Transverse colon (tissue), 4 donors: ENCODE measurements around the gene TCAIM. TPM values are rescaled to one million over a fixed set of nuclear protein-coding genes. Genes with fewer than 3 reads are reported as not detected.

Experiments used
- DNase-seq: peaks from one replicate; pipeline ENCODE4 v3.0.0-alpha.2; 2019
- H3K27ac ChIP-seq, 4 donors: fragments of 200-600 bp; sonication (generic); 2 replicates each; pipeline ENCODE4 v1.5.1; 2016 to 2018; ENCODE audit warnings: inconsistent platforms in 4 of 4
- H3K27me3 ChIP-seq: fragments of 200-600 bp; sonication (generic); 2 replicates; pipeline ENCODE4 v1.5.1; 2017; ENCODE audit warnings: inconsistent platforms
- H3K36me3 ChIP-seq, 4 donors: fragments of 200-600 bp; sonication (generic); 2 replicates each; pipeline ENCODE4 v1.5.1; 2017 to 2019; ENCODE audit warnings: inconsistent platforms in 4 of 4
- H3K4me1 ChIP-seq, 4 donors: fragments of 200-600 bp; sonication (generic); 2 replicates each; pipeline ENCODE4 v1.5.1; 2017 to 2020; ENCODE audit warnings: inconsistent platforms in 4 of 4
- H3K4me3 ChIP-seq, 4 donors: fragments of 200-600 bp; sonication (generic); 1 replicate in 1 of 4; 2 replicates in 3 of 4; pipeline versions ENCODE4 v1.5.1 to v1.6.1; 2017 to 2019; ENCODE audit warnings: inconsistent platforms in 4 of 4
- H3K9me3 ChIP-seq, 2 donors: fragments of 200-600 bp; sonication (generic); 2 replicates each; pipeline ENCODE4 v1.5.1; 2017 to 2019; ENCODE audit warnings: inconsistent platforms in 2 of 2
- EP300 ChIP-seq: sonication (generic); formaldehyde crosslinking; IDR thresholded peaks from one replicate; pipeline ENCODE4 v1.6.1; 2017; ENCODE audit warnings: antibody characterized with exemption, low read depth
- POLR2A ChIP-seq: fragments of 450-650 bp; IDR thresholded peaks from one replicate; pipeline ENCODE4 v1.6.1; 2016; ENCODE audit warnings: antibody characterized with exemption, mild to moderate bottlenecking, moderate library complexity
- POLR2AphosphoS5 ChIP-seq, 3 donors: sonication (generic); formaldehyde crosslinking; IDR thresholded peaks; one replicate each; pipeline ENCODE4 v1.6.1; 2016; ENCODE audit warnings: antibody characterized with exemption in 3 of 3
- WGBS, 2 donors: methylation state at CpG; one replicate each; pipeline ENCODE4 v1.1.5; 2018; ENCODE audit warnings: low coverage in 1 of 2; 5-methylcytosine and 5-hydroxymethylcytosine counted together
- in situ Hi-C, 4 donors: fragments of 200-750 bp; cut with MboI; loops; one replicate each; pipeline versions ENCODE4 v1.15.0 to v1.15.1; 2017; ENCODE audit warnings: low sequenced_read_pairs in 3 of 4, low pct_ligation_motif_present in 1 of 4, low pct_unique_long_range_greater_than_20kb in 1 of 4
- intact Hi-C: fragments of 100-400 bp; cut with DNase I; formaldehyde crosslinking; loops from one replicate; pipeline ENCODE4 v1.15.1; 2023; ENCODE audit warnings: low total_unique reads
- total RNA-seq, 4 donors: library from RNA; depleted of rRNA; stranded (reverse); fragments of >200 nt; gene quantifications; one replicate each; pipeline ENCODE4 v1.1.0, GENCODE V29; 2016
- TF ChIP-seq, protein P1 (sequence below), 5 experiments: fragments of 200-600 bp in 3 of 5; fragments of 450-650 bp in 2 of 5; sonication (generic) in 3 of 5; IDR thresholded peaks; 1 replicate in 2 of 5; 2 replicates in 3 of 5; pipeline ENCODE4 v1.5.1; 2016 to 2017; ENCODE audit warnings: antibody characterized with exemption in 5 of 5, inconsistent platforms in 3 of 5, mild to moderate bottlenecking in 2 of 5, moderate library complexity in 1 of 5

The TCAIM gene
- total RNA-seq, 4 donors from 2014 or later, result 2.2 to 19.5 (median 14.6) TPM

DNA sequence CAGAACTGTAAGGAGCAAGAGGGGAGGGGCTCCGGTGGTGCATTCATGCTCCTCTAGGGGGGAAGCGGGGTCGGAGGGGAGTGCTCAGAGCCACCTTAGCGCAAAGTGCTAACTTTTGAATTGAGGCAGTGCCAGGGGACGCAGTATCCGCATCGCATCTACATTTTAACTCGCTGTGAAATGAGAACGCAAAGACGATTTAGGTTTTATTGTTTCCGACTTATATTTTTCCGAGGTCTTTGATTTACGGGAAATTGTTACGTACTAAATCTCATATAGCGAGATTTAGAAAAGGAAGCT lies 212 bp downstream of the TCAIM start:
- TF ChIP-seq POLR2A (no peak), POLR2AphosphoS5 (IDR thresholded peaks at IDR 0.05) (no peak), EP300 (no peak)
- TF ChIP-seq, protein P1, sequence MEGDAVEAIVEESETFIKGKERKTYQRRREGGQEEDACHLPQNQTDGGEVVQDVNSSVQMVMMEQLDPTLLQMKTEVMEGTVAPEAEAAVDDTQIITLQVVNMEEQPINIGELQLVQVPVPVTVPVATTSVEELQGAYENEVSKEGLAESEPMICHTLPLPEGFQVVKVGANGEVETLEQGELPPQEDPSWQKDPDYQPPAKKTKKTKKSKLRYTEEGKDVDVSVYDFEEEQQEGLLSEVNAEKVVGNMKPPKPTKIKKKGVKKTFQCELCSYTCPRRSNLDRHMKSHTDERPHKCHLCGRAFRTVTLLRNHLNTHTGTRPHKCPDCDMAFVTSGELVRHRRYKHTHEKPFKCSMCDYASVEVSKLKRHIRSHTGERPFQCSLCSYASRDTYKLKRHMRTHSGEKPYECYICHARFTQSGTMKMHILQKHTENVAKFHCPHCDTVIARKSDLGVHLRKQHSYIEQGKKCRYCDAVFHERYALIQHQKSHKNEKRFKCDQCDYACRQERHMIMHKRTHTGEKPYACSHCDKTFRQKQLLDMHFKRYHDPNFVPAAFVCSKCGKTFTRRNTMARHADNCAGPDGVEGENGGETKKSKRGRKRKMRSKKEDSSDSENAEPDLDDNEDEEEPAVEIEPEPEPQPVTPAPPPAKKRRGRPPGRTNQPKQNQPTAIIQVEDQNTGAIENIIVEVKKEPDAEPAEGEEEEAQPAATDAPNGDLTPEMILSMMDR (IDR thresholded peaks at IDR 0.05), result no peak
- no peak for DNase-seq
- in situ Hi-C loops, result no loop called here
- Histone ChIP-seq H3K27ac (peak overlapping the region; percentile 89 to 97 (median 96)), H3K27me3 (no peaks in the 10 kb centered on the region), H3K4me3 (peak overlapping the region; percentile 58 to 78 (median 70)), H3K4me1 (peaks cover 0 to 28% (median 18%) of the 10 kb centered on the region in 4 donors), H3K36me3 (no peaks in the 10 kb centered on the region), H3K9me3 (no peaks in the 10 kb centered on the region)
- intact Hi-C loops, result loop anchor here (2.0 kb wide), 1 partner anchor 100 kb away; no protein-coding TSS in a partner anchor
- WGBS, 2 donors, result 0 to 2% methylated on average over 11 to 15 of the region's 15 CpGs

DNA sequence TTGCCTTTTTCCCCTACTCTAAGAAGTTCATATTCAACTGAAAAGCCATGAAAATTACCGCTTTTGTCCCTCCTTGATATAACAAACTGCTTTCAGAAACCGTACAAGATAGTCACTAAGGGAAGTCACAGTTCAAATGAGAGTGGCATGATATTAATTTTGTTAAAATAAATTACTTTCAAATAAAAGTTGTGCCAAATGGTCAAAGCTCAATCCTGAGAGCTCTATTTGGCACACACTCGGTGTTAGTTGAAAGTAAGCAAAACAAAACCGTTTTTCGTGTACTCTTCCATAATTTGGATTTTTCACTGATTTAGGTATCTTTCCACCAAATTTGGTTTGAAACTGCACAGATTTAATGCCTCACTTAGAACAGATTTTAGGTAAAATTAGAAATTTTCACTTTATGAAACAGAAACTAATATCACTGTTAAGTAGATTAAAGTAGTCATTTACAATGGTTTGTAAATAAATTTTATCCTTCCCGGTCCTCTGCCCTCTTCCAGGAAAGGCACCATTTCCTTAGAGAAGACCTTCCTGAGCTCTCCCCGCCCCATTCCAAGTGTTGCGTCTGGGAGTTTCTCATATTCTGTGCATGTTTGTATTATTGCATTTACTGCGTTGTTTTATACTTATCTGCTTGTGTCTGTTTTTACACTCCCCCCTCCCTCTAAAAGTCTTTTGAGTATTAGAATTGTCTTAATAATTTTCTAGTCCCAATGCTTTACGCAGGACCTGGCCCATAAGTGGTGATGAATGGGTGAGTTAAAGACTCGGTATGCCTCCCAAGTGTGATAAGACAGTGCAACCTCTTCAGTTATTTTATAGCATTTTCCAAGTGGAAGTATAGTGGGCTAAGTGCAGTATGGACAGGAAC lies 853 bp downstream of the TCAIM start:
- DNase-seq, result no peak
- in situ Hi-C loops, result no loop called here

DNA sequence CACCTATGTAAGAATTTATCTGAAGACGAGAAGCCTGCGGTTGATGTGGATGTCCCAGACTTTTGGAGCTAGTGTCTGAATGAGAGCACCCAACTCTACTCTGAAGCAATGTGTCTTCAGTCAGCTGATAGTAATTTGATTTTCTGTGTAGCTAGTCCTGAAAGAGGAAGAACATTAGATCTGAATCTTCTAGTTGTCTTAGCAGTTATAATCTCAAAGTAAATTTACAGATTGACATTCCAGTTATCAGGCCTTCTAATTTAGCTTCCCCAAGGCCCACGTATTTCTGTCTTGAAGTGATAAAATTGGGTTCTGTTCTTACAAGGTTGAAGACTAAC lies 1.5 kb downstream of the TCAIM start:
- WGBS, 2 donors, result 75 to 89% methylated on average over 3 of the region's 3 CpGs
- H3K27ac ChIP-seq, result peak overlapping the region; percentile 89 to 97 (median 96)
- no peaks in the 10 kb centered on the region for H3K9me3 ChIP-seq
- peaks cover 0 to 28% (median 18%) of the 10 kb centered on the region in 4 donors for H3K4me1 ChIP-seq
- H3K36me3 ChIP-seq, result no peaks in the 10 kb centered on the region
- TF ChIP-seq, protein P1 (IDR thresholded peaks at IDR 0.05), result no peak
- TF ChIP-seq EP300 (no peak), POLR2A (no peak), POLR2AphosphoS5 (IDR thresholded peaks at IDR 0.05) (peak in 1 of 3 donors; percentile 7)
- no peak for DNase-seq
- H3K4me3 ChIP-seq, result no peak overlapping the region
- H3K27me3 ChIP-seq, result no peaks in the 10 kb centered on the region
- intact Hi-C loops (no loop called here), in situ Hi-C loops (no loop called here)

More for the DNA sequence above, 853 bp downstream of the TCAIM start:
- TF ChIP-seq, protein P1 (IDR thresholded peaks at IDR 0.05), result no peak
- TF ChIP-seq EP300 (no peak), POLR2AphosphoS5 (IDR thresholded peaks at IDR 0.05) (no peak), POLR2A (no peak)
- no peaks in the 10 kb centered on the region for H3K27me3 ChIP-seq
- intact Hi-C loops, result loop anchor here (2.0 kb wide), 1 partner anchor 99 kb away; no protein-coding TSS in a partner anchor
- 26 to 31% methylated on average over 11 of the region's 11 CpGs for WGBS, 2 donors
- peak overlapping the region; percentile 89 to 97 (median 96) for H3K27ac ChIP-seq
- H3K36me3 ChIP-seq, result no peaks in the 10 kb centered on the region
- H3K4me1 ChIP-seq, result peaks cover 0 to 28% (median 18%) of the 10 kb centered on the region in 4 donors
- H3K4me3 ChIP-seq, result peak overlapping the region; percentile 58 to 78 (median 70)
- H3K9me3 ChIP-seq, result no peaks in the 10 kb centered on the region

DNA sequence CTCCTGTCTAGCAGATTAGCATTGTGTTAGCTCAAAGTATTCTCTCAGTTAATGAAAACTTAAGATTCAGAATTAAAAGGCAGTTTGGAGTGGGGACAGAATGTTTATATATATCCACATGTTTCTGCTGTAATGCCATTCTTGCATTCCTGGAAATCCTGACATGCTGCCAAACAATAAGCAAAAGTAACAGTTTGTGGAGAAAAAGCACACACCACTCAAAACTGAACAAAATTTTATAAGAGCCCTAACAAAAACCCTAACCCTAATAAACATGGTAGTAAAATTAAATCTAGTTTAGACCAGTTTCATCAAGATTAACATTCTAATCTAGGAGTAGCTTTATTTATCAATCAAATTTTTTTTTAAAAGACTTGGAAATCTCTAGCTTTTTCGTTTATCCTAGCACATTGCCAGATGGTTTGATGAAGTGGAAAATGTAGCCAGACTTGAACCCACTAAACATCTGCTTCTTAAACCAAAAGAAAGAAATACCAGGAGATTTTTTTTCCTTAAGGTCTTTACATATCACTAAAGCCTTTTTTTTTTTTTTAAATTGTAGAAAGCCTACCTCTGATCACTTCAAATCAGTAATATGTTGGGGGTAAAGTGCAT lies 3.7 kb downstream of the TCAIM start:
- H3K36me3 ChIP-seq, result no peaks in the 10 kb centered on the region
- peaks cover 0 to 28% (median 18%) of the 10 kb centered on the region in 4 donors for H3K4me1 ChIP-seq
- intact Hi-C loops, result no loop called here
- H3K27ac ChIP-seq, result peak overlapping the region in 3 of 4 donors; percentile 6 to 34 (median 13)
- no peak for DNase-seq
- no peaks in the 10 kb centered on the region for H3K27me3 ChIP-seq
- 66 to 69% methylated on average over 1 of the region's 1 CpG for WGBS, 2 donors
- no peak overlapping the region for H3K4me3 ChIP-seq
- in situ Hi-C loops, result no loop called here
- TF ChIP-seq, protein P1 (IDR thresholded peaks at IDR 0.05), result no peak
- no peak for TF ChIP-seq EP300
- TF ChIP-seq POLR2AphosphoS5 (IDR thresholded peaks at IDR 0.05), result no peak
- TF ChIP-seq POLR2A, result no peak
- no peaks in the 10 kb centered on the region for H3K9me3 ChIP-seq
